Measurements from ENCODE around the gene AFF1. TPM values are rescaled to one million over a fixed set of nuclear protein-coding genes. Genes with fewer than 3 reads are reported as not detected.

Gene AFF1
- total RNA-seq, 4 donors from 2014 or later = 155 to 238 (median 192) TPM

DNA sequence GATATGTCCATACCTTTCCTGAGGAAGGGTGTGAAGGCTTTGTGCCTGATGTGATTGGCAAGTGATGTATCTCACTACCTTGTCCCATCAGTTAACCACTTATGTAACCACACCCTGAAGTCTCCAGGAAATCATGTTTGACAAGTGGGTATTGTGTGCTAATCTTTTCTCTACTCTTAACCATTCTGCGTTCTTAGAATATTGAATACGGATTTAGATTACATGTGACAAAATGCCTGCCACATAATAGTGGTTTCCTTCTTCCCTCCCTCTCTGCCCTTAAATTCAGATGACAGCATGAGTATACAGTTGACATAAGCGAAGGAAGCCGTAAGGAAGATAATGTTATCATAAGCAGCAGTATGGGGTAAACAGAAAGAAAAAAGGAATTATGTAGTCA lies 177.3 kb downstream of the AFF1 start:
- no peak for DNase-seq
- no peaks in the 10 kb centered on the region for H3K9me3 ChIP-seq
- H3K4me3 ChIP-seq (replicated peaks in 1 of 3) = no peak overlapping the region
- H3K27ac ChIP-seq = peak overlapping the region; percentile 28 to 96 (median 49)
- peaks cover 28 to 43% of the 10 kb centered on the region in 2 donors for H3K36me3 ChIP-seq
- H3K4me1 ChIP-seq = peaks cover 32 to 59% of the 10 kb centered on the region in 2 donors
- TF ChIP-seq, protein P1, sequence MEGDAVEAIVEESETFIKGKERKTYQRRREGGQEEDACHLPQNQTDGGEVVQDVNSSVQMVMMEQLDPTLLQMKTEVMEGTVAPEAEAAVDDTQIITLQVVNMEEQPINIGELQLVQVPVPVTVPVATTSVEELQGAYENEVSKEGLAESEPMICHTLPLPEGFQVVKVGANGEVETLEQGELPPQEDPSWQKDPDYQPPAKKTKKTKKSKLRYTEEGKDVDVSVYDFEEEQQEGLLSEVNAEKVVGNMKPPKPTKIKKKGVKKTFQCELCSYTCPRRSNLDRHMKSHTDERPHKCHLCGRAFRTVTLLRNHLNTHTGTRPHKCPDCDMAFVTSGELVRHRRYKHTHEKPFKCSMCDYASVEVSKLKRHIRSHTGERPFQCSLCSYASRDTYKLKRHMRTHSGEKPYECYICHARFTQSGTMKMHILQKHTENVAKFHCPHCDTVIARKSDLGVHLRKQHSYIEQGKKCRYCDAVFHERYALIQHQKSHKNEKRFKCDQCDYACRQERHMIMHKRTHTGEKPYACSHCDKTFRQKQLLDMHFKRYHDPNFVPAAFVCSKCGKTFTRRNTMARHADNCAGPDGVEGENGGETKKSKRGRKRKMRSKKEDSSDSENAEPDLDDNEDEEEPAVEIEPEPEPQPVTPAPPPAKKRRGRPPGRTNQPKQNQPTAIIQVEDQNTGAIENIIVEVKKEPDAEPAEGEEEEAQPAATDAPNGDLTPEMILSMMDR (IDR thresholded peaks at IDR 0.05) = no peak
- TF ChIP-seq POLR2A (IDR thresholded peaks at IDR 0.05) = no peak
- intact Hi-C loops (cut with DNase I) = no loop called here
- H3K27me3 ChIP-seq = no peaks in the 10 kb centered on the region
- WGBS, 2 donors = 91 to 94% methylated on average over 4 of the region's 4 CpGs

DNA sequence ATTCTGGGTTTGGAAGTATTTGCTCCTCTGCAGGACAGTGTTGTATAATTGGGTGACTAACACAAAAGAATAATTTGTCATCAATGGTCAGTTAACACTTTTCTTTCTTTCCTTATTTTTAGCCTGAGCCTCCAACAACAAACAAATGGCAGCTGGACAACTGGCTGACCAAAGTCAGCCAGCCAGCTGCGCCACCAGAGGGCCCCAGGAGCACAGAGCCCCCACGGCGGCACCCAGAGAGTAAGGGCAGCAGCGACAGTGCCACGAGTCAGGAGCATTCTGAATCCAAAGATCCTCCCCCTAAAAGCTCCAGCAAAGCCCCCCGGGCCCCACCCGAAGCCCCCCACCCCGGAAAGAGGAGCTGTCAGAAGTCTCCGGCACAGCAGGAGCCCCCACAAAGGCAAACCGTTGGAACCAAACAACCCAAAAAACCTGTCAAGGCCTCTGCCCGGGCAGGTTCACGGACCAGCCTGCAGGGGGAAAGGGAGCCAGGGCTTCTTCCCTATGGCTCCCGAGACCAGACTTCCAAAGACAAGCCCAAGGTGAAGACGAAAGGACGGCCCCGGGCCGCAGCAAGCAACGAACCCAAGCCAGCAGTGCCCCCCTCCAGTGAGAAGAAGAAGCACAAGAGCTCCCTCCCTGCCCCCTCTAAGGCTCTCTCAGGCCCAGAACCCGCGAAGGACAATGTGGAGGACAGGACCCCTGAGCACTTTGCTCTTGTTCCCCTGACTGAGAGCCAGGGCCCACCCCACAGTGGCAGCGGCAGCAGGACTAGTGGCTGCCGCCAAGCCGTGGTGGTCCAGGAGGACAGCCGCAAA lies 179.6 kb downstream of the AFF1 start:
- 86 to 95% methylated on average over 9 to 24 of the region's 24 CpGs for WGBS, 2 donors
- H3K36me3 ChIP-seq = peaks cover 22 to 32% of the 10 kb centered on the region in 2 donors
- intact Hi-C loops (cut with DNase I) = no loop called here
- no peak for DNase-seq
- no peak overlapping the region for H3K4me3 ChIP-seq (replicated peaks in 1 of 3)
- no peaks in the 10 kb centered on the region for H3K9me3 ChIP-seq
- no peaks in the 10 kb centered on the region for H3K27me3 ChIP-seq
- H3K4me1 ChIP-seq = peaks cover 33 to 57% of the 10 kb centered on the region in 2 donors
- no peak for TF ChIP-seq POLR2A (IDR thresholded peaks at IDR 0.05)
- TF ChIP-seq, protein P1 (IDR thresholded peaks at IDR 0.05) = no peak
- H3K27ac ChIP-seq = peak overlapping the region; percentile 27 to 96 (median 87)

DNA sequence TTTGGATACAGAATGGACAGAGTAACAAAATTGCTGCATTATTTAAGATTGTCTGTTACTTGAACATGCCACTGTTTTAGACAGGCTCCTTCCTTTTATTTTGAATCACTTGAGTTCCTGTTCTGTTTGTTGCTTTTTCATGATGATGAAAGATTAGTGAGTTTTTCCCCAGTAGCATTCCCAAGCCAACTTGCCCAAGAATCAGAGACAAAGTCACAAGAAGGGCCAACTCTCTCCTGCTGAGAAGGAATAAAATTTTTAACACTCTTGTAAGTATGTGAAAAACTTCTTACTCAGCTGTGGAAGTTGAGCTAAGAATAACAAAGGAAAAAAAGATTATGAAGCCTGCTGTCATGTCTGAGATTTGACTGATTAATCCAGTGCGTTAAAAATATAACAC lies 181.4 kb downstream of the AFF1 start:
- Histone ChIP-seq H3K36me3 (peaks cover 22 to 38% of the 10 kb centered on the region in 2 donors), H3K9me3 (no peaks in the 10 kb centered on the region), H3K4me3 (replicated peaks in 1 of 3) (no peak overlapping the region), H3K4me1 (peaks cover 50 to 67% of the 10 kb centered on the region in 2 donors), H3K27ac (peak overlapping the region; percentile 81 to 96 (median 87)), H3K27me3 (no peaks in the 10 kb centered on the region)
- intact Hi-C loops (cut with DNase I) = no loop called here
- TF ChIP-seq POLR2A (IDR thresholded peaks at IDR 0.05) = no peak
- TF ChIP-seq, protein P1 (IDR thresholded peaks at IDR 0.05) = no peak
- no peak for DNase-seq
- WGBS, 2 donors = 72 to 92% methylated on average over 1 of the region's 1 CpG

DNA sequence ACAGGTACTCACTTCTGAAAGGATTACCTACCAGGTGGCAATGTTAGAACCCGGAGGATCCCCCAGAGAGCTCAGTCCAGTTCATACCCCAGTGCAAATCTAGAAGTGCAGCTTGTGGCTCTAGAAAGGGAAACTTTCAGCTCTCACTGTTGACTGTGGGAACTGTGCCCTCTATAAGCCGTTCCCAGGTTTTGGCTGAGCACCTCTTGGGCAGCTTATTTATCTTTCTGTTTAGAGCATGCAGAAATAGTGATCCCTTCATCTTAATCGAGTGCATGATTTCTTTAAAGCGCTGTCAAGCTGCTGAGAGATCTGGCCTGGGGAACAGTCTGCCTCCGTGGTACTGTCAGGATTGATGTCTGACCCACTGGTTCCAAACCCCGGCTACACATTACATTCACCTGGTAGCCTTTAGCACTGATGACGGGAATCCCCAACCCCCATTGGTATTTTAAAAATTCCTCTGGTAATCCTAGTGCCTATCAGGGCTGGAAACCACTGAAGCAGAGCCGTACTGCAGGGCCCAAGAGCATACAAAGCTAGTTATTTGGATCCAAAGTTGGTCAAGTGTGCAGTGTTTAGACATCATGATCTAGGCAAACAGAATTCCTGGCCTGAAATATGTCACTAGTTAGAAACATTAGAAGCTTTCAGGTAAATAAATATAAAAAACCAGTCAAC lies 182.4 kb downstream of the AFF1 start:
- TF ChIP-seq POLR2A (IDR thresholded peaks at IDR 0.05) = peak in 1 of 2 donors; percentile 35
- TF ChIP-seq, protein P1 (IDR thresholded peaks at IDR 0.05) = no peak
- Histone ChIP-seq H3K27me3 (no peaks in the 10 kb centered on the region), H3K4me1 (peaks cover 60 to 76% of the 10 kb centered on the region in 2 donors), H3K27ac (peak overlapping the region; percentile 87 to 96 (median 90)), H3K36me3 (peaks cover 22 to 37% of the 10 kb centered on the region in 2 donors), H3K9me3 (no peaks in the 10 kb centered on the region), H3K4me3 (replicated peaks in 1 of 3) (no peak overlapping the region)
- DNase-seq = peak; percentile 85 to 86
- intact Hi-C loops (cut with DNase I) = no loop called here
- 37 to 40% methylated on average over 8 of the region's 8 CpGs for WGBS, 2 donors

DNA sequence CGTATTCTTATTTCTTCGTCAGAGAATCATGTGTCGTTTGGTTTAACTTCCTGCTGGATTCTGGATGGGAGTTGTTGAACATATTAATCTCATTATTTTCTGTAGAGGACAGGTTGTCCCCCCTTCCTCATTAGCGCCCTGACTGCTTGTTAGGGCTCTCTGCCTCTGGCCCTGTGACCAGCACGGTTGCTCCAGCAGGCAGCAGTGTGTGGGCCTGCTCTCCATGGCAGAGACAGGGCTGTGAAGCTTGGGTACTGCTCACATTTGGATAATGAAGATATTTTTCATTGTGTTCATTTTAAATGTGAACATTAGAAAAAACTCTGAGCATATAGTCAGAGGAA lies 182.9 kb downstream of the AFF1 start:
- peak; percentile 59 to 77 for DNase-seq
- TF ChIP-seq, protein P1 (IDR thresholded peaks at IDR 0.05) = no peak
- TF ChIP-seq POLR2A (IDR thresholded peaks at IDR 0.05) = no peak
- peak overlapping the region; percentile 87 to 96 (median 90) for H3K27ac ChIP-seq
- peaks cover 65 to 80% of the 10 kb centered on the region in 2 donors for H3K4me1 ChIP-seq
- WGBS, 2 donors = 34 to 43% methylated on average over 5 of the region's 5 CpGs
- peaks cover 22 to 32% of the 10 kb centered on the region in 2 donors for H3K36me3 ChIP-seq
- intact Hi-C loops (cut with DNase I) = no loop called here
- H3K27me3 ChIP-seq = no peaks in the 10 kb centered on the region
- H3K9me3 ChIP-seq = no peaks in the 10 kb centered on the region
- no peak overlapping the region for H3K4me3 ChIP-seq (replicated peaks in 1 of 3)

Measured in thyroid gland (tissue), 4 donors.